GM23338 (cell line): ENCODE measurements around the gene FMR1NB. TPM values are rescaled to one million over a fixed set of nuclear protein-coding genes. Genes with fewer than 3 reads are reported as not detected.

Experiments used
- ATAC-seq: fragments of 200-7000 bp; cut with Tn5 transposase; 3 replicates; pipeline ENCODE4 v1.9.1; 2020
- DNase-seq: peaks from one replicate; pipeline ENCODE4 v3.0.0-alpha.2; 2015; ENCODE audit warnings: low spot score
- H2AFZ ChIP-seq: fragments of 200-600 bp; sonication (generic); 2 replicates; pipeline ENCODE4 v1.8.0; 2016; ENCODE audit warnings: antibody characterized with exemption, mild to moderate bottlenecking, moderate library complexity
- H3F3A ChIP-seq: fragments of 200-600 bp; sonication (generic); replicated peaks from 2 replicates; pipeline ENCODE4 v1.8.0; 2017; ENCODE audit warnings: antibody characterized with exemption, mixed run types, low read depth
- H3K27ac ChIP-seq: fragments of 200-600 bp; sonication (generic); 2 replicates; pipeline ENCODE4 v1.6.1; 2016; ENCODE audit warnings: low read depth
- H3K27me3 ChIP-seq: fragments of 200-600 bp; sonication (generic); 2 replicates; pipeline ENCODE4 v1.8.0; 2016; ENCODE audit warnings: mild to moderate bottlenecking, mixed run types, moderate library complexity; ENCODE audit not compliant: insufficient read depth
- H3K36me3 ChIP-seq: fragments of 200-600 bp; sonication (generic); 2 replicates; pipeline ENCODE4 v1.8.0; 2016; ENCODE audit warnings: mild to moderate bottlenecking; ENCODE audit not compliant: insufficient read depth
- H3K4me1 ChIP-seq: fragments of 200-600 bp; sonication (generic); 2 replicates; pipeline ENCODE4 v1.8.0; 2016; ENCODE audit warnings: mild to moderate bottlenecking, moderate library complexity; ENCODE audit not compliant: insufficient read depth
- H3K4me2 ChIP-seq: fragments of 200-600 bp; sonication (generic); 2 replicates; pipeline ENCODE4 v1.7.1; 2017; ENCODE audit warnings: mixed run types
- H3K4me3 ChIP-seq: fragments of 200-600 bp; sonication (generic); 2 replicates; pipeline ENCODE4 v1.6.1; 2016; ENCODE audit warnings: mixed run types
- H3K79me2 ChIP-seq: fragments of 200-600 bp; sonication (generic); replicated peaks from 2 replicates; pipeline ENCODE4 v1.8.0; 2017; ENCODE audit warnings: mild to moderate bottlenecking; ENCODE audit not compliant: insufficient read depth
- H3K9me2 ChIP-seq: fragments of 200-600 bp; sonication (generic); 2 replicates; pipeline ENCODE4 v1.8.0; 2017; ENCODE audit not compliant: insufficient read depth
- H4K20me1 ChIP-seq: fragments of 200-600 bp; sonication (generic); replicated peaks from 2 replicates; pipeline ENCODE4 v1.8.0; 2017; ENCODE audit warnings: mild to moderate bottlenecking; ENCODE audit not compliant: insufficient read depth
- H3K27ac Mint-ChIP-seq: 2 replicates; pipeline ENCODE4 v1.8.0; 2020; ENCODE audit warnings: inconsistent platforms, mild to moderate bottlenecking, moderate library complexity, mixed read lengths
- H3K27me3 Mint-ChIP-seq: 3 replicates; pipeline ENCODE4 v1.8.0; 2022; ENCODE audit warnings: low read depth, mild to moderate bottlenecking, moderate library complexity, mixed read lengths, inconsistent platforms; ENCODE audit not compliant: insufficient read depth, poor library complexity
- H3K36me3 Mint-ChIP-seq: 3 replicates; pipeline ENCODE4 v1.8.0; 2021; ENCODE audit warnings: low read depth, mild to moderate bottlenecking, inconsistent platforms, moderate library complexity, mixed read lengths
- H3K4me1 Mint-ChIP-seq: 3 replicates; pipeline ENCODE4 v1.8.0; 2020; ENCODE audit warnings: mild to moderate bottlenecking, inconsistent platforms, mixed read lengths
- H3K4me3 Mint-ChIP-seq: 3 replicates; pipeline ENCODE4 v1.8.0; 2021; ENCODE audit warnings: moderate library complexity, mild to moderate bottlenecking, inconsistent platforms, mixed read lengths
- H3K9me3 Mint-ChIP-seq: 3 replicates; pipeline ENCODE4 v1.8.0; 2020; ENCODE audit warnings: moderate library complexity, mild to moderate bottlenecking, inconsistent platforms, mixed read lengths
- EZH2phosphoT487 ChIP-seq: fragments of 200-600 bp; sonication (generic); IDR thresholded peaks from one replicate; pipeline ENCODE4 v1.8.1; 2018; ENCODE audit warnings: antibody characterized with exemption; ENCODE audit not compliant: unreplicated experiment
- JUNB ChIP-seq: IDR thresholded peaks from one replicate; pipeline ENCODE4 v1.6.1; 2016; ENCODE audit warnings: antibody characterized with exemption; ENCODE audit not compliant: unreplicated experiment
- NANOG ChIP-seq: IDR thresholded peaks from 2 replicates; pipeline ENCODE4 v1.6.1; 2016; ENCODE audit warnings: antibody characterized with exemption, borderline replicate concordance
- ZNF114 ChIP-seq: fragments of 250-450 bp; sonication (Bioruptor Pico); IDR thresholded peaks from 2 replicates; pipeline ENCODE4 v1.5.0; 2020; ENCODE audit warnings: mild to moderate bottlenecking, moderate library complexity
- ZNF331 ChIP-seq: fragments of 250-450 bp; sonication (Bioruptor Pico); IDR thresholded peaks from 2 replicates; pipeline ENCODE4 v1.5.0; 2020; ENCODE audit warnings: low read depth, mild to moderate bottlenecking, moderate library complexity
- polyA plus RNA-seq: library from polyadenylated mRNA; unstranded; fragments of >200 nt; fragmentation: Nextera tagmentation; extraction: Ambion mirVana; gene quantifications from 2 replicates; pipeline ENCODE4 v1.2.1, GENCODE V29; 2016
- total RNA-seq: library from RNA; depleted of rRNA; stranded (reverse); fragments of >200 nt; shearing (Covaris generic); gene quantifications from 2 replicates; pipeline ENCODE4 v1.2.3, GENCODE V29; 2014
- TF ChIP-seq, protein P1 (sequence below): IDR thresholded peaks from one replicate; pipeline ENCODE4 v1.6.1; 2018; ENCODE audit warnings: antibody characterized with exemption; ENCODE audit not compliant: unreplicated experiment
- TF ChIP-seq, protein P2 (sequence below), 2 experiments: fragments of 200-600 bp in 1 of 2; sonication (generic) in 1 of 2; conservative IDR thresholded peaks; 2 replicates each; pipeline versions ENCODE4 v1.5.1 to v1.6.1; 2016 to 2017; ENCODE audit warnings: antibody characterized with exemption in 2 of 2, low read depth in 2 of 2, mild to moderate bottlenecking in 2 of 2, moderate library complexity in 1 of 2
- TF ChIP-seq, protein P3 (sequence below): fragments of 250-450 bp; sonication (Bioruptor Pico); IDR thresholded peaks from 2 replicates; pipeline ENCODE4 v1.5.0; 2020; ENCODE audit warnings: mild to moderate bottlenecking, moderate library complexity
- TF ChIP-seq, protein P4 (sequence below): IDR thresholded peaks from 2 replicates; pipeline ENCODE4 v1.6.1; 2016; ENCODE audit warnings: antibody characterized with exemption

FMR1NB gene
- total and polyA plus RNA-seq, 2 experiments from 2014 or later: not detected

DNA sequence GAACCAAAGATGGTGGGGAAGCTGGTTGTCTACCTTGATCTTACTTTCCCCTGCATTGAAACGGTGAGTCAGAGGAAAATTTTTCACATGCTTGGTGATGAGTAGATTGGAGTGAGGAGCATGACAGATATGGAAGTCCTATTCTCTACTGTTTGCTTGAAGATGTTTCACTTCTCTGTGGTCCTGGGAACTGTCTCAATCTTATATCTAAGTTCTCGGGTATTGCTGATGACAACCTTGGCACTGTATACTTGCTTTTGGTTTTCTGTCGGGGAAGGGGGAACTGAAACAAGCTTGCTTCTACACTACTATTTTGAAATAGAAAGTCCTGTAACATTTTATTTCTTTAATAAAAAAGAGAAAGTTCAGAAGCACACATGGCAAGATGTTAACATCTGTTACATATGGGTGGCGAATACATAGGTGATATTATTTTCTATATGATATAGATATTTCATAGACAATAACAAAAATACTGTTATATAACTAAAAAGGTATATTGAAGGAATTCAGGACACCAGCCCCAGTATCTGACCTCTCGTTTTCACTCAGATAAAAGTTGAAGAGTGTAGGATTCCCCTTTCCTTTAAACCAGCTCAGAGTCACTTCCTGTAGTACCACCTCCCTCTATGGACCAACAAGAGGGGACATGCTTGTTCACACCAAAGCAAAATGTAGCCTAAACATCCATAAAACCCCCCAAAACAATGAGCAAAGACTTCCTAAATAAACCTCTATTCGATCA is 88.8 kb downstream of the FMR1NB start (continued):
- TF ChIP-seq, protein P1, sequence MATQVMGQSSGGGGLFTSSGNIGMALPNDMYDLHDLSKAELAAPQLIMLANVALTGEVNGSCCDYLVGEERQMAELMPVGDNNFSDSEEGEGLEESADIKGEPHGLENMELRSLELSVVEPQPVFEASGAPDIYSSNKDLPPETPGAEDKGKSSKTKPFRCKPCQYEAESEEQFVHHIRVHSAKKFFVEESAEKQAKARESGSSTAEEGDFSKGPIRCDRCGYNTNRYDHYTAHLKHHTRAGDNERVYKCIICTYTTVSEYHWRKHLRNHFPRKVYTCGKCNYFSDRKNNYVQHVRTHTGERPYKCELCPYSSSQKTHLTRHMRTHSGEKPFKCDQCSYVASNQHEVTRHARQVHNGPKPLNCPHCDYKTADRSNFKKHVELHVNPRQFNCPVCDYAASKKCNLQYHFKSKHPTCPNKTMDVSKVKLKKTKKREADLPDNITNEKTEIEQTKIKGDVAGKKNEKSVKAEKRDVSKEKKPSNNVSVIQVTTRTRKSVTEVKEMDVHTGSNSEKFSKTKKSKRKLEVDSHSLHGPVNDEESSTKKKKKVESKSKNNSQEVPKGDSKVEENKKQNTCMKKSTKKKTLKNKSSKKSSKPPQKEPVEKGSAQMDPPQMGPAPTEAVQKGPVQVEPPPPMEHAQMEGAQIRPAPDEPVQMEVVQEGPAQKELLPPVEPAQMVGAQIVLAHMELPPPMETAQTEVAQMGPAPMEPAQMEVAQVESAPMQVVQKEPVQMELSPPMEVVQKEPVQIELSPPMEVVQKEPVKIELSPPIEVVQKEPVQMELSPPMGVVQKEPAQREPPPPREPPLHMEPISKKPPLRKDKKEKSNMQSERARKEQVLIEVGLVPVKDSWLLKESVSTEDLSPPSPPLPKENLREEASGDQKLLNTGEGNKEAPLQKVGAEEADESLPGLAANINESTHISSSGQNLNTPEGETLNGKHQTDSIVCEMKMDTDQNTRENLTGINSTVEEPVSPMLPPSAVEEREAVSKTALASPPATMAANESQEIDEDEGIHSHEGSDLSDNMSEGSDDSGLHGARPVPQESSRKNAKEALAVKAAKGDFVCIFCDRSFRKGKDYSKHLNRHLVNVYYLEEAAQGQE: no peak
- TF ChIP-seq ZNF114 (CRISPR knock-in tag): no peak
- TF ChIP-seq, protein P2, sequence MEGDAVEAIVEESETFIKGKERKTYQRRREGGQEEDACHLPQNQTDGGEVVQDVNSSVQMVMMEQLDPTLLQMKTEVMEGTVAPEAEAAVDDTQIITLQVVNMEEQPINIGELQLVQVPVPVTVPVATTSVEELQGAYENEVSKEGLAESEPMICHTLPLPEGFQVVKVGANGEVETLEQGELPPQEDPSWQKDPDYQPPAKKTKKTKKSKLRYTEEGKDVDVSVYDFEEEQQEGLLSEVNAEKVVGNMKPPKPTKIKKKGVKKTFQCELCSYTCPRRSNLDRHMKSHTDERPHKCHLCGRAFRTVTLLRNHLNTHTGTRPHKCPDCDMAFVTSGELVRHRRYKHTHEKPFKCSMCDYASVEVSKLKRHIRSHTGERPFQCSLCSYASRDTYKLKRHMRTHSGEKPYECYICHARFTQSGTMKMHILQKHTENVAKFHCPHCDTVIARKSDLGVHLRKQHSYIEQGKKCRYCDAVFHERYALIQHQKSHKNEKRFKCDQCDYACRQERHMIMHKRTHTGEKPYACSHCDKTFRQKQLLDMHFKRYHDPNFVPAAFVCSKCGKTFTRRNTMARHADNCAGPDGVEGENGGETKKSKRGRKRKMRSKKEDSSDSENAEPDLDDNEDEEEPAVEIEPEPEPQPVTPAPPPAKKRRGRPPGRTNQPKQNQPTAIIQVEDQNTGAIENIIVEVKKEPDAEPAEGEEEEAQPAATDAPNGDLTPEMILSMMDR (conservative IDR thresholded peaks at IDR 0.05; ENCODE audit: low read depth in 2 of 2): no peak

DNA sequence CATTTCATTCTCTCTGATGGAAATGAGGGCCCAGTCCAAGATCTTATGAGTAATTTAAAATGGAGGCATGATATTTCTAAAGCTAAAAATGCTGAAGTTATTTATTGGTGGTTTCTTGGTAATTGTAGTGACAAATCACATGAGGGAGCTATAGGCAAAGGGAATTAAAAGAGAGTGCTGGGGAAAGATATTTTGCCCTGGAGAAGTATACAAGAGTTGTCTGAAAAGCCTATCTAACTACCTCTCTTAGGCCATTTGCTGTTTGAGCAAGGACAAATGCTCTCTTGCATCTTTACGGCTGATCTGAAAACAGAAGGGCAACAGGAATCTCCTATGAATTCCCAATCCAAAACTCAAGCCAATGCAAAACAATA is 89.4 kb downstream of the FMR1NB start:
- Histone ChIP-seq H3K4me1 (no peaks in the 10 kb centered on the region), H3K9me2 (no peaks in the 10 kb centered on the region), H3K27me3 (no peaks in the 10 kb centered on the region), H3K4me2 (no peak overlapping the region), H3K36me3 (no peaks in the 10 kb centered on the region), H3K79me2 (no peaks in the 10 kb centered on the region), H3F3A (no peaks in the 10 kb centered on the region), H4K20me1 (no peaks in the 10 kb centered on the region), H3K4me3 (no peak overlapping the region), H2AFZ (no peak overlapping the region), H3K27ac (no peak overlapping the region)
- H3K36me3 Mint-ChIP-seq: no peaks in the 10 kb centered on the region; the same call in 2 of the 3 replicates
- H3K4me3 Mint-ChIP-seq: no peak overlapping the region
- 0 out of 3 replicates have a peak, but pooled peaks cover 5% of the 10 kb centered on the region for H3K9me3 Mint-ChIP-seq
- no peak overlapping the region for H3K27ac Mint-ChIP-seq
- H3K27me3 Mint-ChIP-seq: peaks cover under 1% of the 10 kb centered on the region
- ATAC-seq (no peak), DNase-seq (peak; percentile 2)
- no peaks in the 10 kb centered on the region for H3K4me1 Mint-ChIP-seq
- TF ChIP-seq, protein P3, sequence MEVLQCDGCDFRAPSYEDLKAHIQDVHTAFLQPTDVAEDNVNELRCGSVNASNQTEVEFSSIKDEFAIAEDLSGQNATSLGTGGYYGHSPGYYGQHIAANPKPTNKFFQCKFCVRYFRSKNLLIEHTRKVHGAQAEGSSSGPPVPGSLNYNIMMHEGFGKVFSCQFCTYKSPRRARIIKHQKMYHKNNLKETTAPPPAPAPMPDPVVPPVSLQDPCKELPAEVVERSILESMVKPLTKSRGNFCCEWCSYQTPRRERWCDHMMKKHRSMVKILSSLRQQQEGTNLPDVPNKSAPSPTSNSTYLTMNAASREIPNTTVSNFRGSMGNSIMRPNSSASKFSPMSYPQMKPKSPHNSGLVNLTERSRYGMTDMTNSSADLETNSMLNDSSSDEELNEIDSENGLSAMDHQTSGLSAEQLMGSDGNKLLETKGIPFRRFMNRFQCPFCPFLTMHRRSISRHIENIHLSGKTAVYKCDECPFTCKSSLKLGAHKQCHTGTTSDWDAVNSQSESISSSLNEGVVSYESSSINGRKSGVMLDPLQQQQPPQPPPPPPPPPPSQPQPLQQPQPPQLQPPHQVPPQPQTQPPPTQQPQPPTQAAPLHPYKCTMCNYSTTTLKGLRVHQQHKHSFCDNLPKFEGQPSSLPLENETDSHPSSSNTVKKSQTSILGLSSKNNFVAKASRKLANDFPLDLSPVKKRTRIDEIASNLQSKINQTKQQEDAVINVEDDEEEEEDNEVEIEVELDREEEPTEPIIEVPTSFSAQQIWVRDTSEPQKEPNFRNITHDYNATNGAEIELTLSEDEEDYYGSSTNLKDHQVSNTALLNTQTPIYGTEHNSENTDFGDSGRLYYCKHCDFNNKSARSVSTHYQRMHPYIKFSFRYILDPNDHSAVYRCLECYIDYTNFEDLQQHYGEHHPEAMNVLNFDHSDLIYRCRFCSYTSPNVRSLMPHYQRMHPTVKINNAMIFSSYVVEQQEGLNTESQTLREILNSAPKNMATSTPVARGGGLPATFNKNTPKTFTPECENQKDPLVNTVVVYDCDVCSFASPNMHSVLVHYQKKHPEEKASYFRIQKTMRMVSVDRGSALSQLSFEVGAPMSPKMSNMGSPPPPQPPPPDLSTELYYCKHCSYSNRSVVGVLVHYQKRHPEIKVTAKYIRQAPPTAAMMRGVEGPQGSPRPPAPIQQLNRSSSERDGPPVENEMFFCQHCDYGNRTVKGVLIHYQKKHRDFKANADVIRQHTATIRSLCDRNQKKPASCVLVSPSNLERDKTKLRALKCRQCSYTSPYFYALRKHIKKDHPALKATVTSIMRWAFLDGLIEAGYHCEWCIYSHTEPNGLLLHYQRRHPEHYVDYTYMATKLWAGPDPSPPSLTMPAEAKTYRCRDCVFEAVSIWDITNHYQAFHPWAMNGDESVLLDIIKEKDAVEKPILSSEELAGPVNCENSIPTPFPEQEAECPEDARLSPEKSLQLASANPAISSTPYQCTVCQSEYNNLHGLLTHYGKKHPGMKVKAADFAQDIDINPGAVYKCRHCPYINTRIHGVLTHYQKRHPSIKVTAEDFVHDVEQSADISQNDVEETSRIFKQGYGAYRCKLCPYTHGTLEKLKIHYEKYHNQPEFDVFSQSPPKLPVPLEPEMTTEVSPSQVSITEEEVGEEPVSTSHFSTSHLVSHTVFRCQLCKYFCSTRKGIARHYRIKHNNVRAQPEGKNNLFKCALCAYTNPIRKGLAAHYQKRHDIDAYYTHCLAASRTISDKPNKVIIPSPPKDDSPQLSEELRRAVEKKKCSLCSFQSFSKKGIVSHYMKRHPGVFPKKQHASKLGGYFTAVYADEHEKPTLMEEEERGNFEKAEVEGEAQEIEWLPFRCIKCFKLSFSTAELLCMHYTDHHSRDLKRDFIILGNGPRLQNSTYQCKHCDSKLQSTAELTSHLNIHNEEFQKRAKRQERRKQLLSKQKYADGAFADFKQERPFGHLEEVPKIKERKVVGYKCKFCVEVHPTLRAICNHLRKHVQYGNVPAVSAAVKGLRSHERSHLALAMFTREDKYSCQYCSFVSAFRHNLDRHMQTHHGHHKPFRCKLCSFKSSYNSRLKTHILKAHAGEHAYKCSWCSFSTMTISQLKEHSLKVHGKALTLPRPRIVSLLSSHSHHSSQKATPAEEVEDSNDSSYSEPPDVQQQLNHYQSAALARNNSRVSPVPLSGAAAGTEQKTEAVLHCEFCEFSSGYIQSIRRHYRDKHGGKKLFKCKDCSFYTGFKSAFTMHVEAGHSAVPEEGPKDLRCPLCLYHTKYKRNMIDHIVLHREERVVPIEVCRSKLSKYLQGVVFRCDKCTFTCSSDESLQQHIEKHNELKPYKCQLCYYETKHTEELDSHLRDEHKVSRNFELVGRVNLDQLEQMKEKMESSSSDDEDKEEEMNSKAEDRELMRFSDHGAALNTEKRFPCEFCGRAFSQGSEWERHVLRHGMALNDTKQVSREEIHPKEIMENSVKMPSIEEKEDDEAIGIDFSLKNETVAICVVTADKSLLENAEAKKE: no peak
- no peak for TF ChIP-seq NANOG
- TF ChIP-seq, protein P2 (conservative IDR thresholded peaks at IDR 0.05; ENCODE audit: low read depth in 2 of 2): peak in 1 of 2 experiments; percentile 32; a peak in 3 of 4 replicates
- TF ChIP-seq, protein P4, sequence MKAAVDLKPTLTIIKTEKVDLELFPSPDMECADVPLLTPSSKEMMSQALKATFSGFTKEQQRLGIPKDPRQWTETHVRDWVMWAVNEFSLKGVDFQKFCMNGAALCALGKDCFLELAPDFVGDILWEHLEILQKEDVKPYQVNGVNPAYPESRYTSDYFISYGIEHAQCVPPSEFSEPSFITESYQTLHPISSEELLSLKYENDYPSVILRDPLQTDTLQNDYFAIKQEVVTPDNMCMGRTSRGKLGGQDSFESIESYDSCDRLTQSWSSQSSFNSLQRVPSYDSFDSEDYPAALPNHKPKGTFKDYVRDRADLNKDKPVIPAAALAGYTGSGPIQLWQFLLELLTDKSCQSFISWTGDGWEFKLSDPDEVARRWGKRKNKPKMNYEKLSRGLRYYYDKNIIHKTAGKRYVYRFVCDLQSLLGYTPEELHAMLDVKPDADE: no peak
- no peak for TF ChIP-seq EZH2phosphoT487
- no peak for TF ChIP-seq JUNB
- no peak for TF ChIP-seq ZNF331 (CRISPR knock-in tag)
